ENCODE results near the gene NUAK2. TPM values are rescaled to one million over a fixed set of nuclear protein-coding genes. Genes with fewer than 3 reads are reported as not detected.

Gene NUAK2
- total RNA-seq, 2 donors from 2014 or later, result 21.2 to 27.2 TPM

DNA sequence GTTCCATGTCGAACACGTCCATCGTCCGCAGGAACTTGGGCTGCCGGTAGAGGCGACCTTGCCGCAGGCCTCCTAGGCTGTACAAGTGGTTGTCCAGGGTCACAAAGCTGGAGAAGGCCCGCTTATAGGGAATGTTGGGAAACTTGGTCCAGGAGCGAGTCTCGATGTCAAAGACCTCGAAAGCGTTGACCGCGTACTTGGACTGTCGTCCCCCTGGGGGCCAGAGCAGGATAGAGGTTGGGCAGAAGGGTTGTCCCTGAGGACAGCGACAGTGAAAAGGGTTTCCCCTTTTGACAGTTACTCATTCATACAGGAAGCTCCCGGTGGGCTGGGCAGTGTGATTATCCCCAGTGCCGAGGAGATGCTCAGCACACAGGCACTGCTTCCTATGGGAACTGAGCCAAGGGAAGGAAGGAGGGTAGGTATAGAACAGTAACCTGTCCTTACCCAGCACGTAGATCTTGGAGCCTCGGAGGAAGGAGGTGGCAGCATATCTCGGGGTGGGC is 17.7 kb upstream of the NUAK2 start:
- peaks cover 15% of the 10 kb centered on the region for H3K27me3 ChIP-seq
- no peak overlapping the region for H3K4me3 ChIP-seq
- H3K9ac ChIP-seq (ENCODE audit: low read depth in 2 of 2, low read length in 2 of 2), result no peak overlapping the region
- no peak overlapping the region for H3K27ac ChIP-seq
- intact Hi-C loops (cut with DNase I), result loop anchor here (5.0 kb wide), 1 partner anchor 143 kb away; no protein-coding TSS in a partner anchor
- H3K4me1 ChIP-seq, result peaks cover 9% of the 10 kb centered on the region
- no peak for DNase-seq
- TF ChIP-seq, protein P1, sequence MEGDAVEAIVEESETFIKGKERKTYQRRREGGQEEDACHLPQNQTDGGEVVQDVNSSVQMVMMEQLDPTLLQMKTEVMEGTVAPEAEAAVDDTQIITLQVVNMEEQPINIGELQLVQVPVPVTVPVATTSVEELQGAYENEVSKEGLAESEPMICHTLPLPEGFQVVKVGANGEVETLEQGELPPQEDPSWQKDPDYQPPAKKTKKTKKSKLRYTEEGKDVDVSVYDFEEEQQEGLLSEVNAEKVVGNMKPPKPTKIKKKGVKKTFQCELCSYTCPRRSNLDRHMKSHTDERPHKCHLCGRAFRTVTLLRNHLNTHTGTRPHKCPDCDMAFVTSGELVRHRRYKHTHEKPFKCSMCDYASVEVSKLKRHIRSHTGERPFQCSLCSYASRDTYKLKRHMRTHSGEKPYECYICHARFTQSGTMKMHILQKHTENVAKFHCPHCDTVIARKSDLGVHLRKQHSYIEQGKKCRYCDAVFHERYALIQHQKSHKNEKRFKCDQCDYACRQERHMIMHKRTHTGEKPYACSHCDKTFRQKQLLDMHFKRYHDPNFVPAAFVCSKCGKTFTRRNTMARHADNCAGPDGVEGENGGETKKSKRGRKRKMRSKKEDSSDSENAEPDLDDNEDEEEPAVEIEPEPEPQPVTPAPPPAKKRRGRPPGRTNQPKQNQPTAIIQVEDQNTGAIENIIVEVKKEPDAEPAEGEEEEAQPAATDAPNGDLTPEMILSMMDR (IDR thresholded peaks at IDR 0.05), result no peak
- no peaks in the 10 kb centered on the region for H3K9me3 ChIP-seq
- no peaks in the 10 kb centered on the region for H3K36me3 ChIP-seq

DNA sequence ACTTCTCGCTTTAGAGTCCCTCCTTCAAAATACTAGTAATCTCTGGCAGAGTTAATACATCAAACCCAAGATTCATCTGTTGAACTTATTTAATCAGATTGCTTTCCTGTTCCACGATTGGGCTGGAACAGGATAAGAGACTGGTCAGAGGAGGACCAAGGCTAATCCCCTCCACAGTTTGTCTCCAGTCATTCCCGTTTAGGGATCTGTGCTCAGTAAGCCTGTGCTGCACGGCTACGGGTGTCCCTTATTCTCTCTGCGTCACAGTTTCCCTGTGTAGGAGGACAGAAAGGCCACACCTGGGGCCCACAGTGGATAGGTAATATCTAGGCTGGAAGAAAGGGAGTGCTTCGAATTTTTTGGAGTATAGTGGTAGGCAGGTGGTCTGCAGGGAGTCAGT is 16.5 kb upstream of the NUAK2 start:
- TF ChIP-seq, protein P1 (IDR thresholded peaks at IDR 0.05), result no peak
- no peak for DNase-seq
- no peaks in the 10 kb centered on the region for H3K9me3 ChIP-seq
- intact Hi-C loops (cut with DNase I), result loop anchor here (5.0 kb wide), 1 partner anchor 144 kb away; no protein-coding TSS in a partner anchor
- no peaks in the 10 kb centered on the region for H3K4me1 ChIP-seq
- no peak overlapping the region for H3K27ac ChIP-seq
- H3K4me3 ChIP-seq, result no peak overlapping the region
- H3K36me3 ChIP-seq, result no peaks in the 10 kb centered on the region
- peaks cover 3% of the 10 kb centered on the region for H3K27me3 ChIP-seq
- H3K9ac ChIP-seq (ENCODE audit: low read depth in 2 of 2, low read length in 2 of 2), result no peak overlapping the region

DNA sequence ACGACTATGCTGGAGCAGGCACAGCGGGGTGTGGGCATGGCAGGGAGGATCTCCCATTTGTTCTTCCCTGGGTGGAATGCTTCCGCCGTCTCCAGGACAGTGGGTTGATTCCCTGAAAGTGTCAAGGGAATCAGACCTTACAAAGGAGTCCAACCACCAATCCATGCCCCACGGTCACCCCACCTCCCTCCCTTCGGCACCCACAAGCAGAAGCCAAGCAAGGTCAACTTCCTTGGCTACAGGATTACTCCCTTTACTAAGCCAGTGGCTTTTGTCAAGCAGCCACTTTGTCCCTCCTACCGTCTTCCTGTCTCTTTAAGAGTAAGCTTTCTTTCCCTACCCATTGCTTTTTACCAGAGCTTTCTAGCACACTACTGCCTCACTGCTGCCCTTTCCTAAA is 15.9 kb upstream of the NUAK2 start:
- H3K27me3 ChIP-seq, result no peaks in the 10 kb centered on the region
- no peaks in the 10 kb centered on the region for H3K4me1 ChIP-seq
- H3K9me3 ChIP-seq, result no peaks in the 10 kb centered on the region
- no peak overlapping the region for H3K9ac ChIP-seq (ENCODE audit: low read depth in 2 of 2, low read length in 2 of 2)
- H3K27ac ChIP-seq, result no peak overlapping the region
- H3K4me3 ChIP-seq, result no peak overlapping the region
- intact Hi-C loops (cut with DNase I), result loop anchor here (5.0 kb wide), 1 partner anchor 145 kb away; no protein-coding TSS in a partner anchor
- no peak for DNase-seq
- no peaks in the 10 kb centered on the region for H3K36me3 ChIP-seq
- TF ChIP-seq, protein P1 (IDR thresholded peaks at IDR 0.05), result no peak

DNA sequence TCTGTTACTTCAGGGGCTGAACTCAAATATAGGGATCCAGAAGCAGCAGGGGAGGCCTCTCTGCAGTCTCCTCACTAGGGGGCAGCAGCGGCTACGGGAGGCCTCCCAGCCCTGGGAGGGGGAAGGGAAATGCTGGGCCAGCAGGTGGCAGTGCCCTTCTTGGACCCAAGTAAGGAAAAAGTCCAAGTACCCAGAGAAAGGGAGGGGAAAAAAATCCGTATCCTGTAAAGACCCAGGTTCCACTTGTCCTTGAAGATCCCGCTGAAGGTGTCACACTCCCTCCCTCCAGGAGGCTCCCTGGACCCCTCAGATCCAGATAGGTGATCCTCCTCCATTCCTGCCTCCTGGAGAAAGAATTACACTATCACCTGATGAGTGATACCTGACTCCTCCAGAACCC is 14.1 kb upstream of the NUAK2 start:
- Histone ChIP-seq H3K9me3 (no peaks in the 10 kb centered on the region), H3K36me3 (no peaks in the 10 kb centered on the region), H3K27me3 (no peaks in the 10 kb centered on the region), H3K9ac (ENCODE audit: low read depth in 2 of 2, low read length in 2 of 2) (no peak overlapping the region), H3K4me3 (no peak overlapping the region), H3K27ac (no peak overlapping the region), H3K4me1 (no peaks in the 10 kb centered on the region)
- intact Hi-C loops (cut with DNase I), result loop anchor here (5.0 kb wide), 1 partner anchor 147 kb away; no protein-coding TSS in a partner anchor
- DNase-seq, result peak; percentile 90
- TF ChIP-seq, protein P1 (IDR thresholded peaks at IDR 0.05), result peak; percentile 91

DNA sequence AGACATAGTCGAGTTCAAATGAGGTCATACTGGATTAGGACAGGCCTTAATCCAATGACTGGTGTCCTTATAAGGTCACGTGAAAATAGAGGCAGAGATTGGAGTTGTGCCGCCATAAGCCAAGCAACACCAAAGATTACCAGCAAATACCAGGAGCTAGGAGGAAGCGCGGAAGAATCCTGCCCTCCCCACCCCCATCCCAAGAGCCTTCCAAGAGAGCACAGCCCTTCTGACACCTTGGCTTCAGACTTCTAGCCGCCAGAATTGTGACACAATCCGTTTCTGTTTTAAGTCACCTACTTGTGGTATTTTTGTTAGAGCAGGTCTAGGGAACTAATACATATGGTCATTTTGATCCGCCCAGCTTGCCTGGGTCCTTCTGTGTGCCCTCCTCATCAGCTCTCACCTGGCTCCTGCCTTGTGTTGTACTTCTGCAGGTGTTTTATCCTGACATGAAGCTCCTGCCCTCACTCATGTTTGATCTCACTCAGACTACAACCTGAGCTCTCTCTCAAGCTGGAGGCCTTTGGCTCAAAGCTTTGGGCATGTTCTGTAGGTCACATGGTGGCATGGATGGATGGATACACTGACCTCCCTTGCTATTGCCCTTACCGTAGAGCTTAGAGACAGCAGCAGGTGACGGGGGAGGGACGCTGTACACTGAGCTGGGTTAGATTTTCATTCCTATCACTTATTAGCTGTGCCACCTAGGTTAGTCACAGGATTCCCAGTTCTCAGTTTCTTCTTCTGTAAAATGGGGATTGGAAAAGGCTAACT is 10.7 kb upstream of the NUAK2 start:
- Histone ChIP-seq H3K4me1 (no peaks in the 10 kb centered on the region), H3K36me3 (no peaks in the 10 kb centered on the region), H3K9me3 (no peaks in the 10 kb centered on the region), H3K4me3 (no peak overlapping the region), H3K27me3 (no peaks in the 10 kb centered on the region), H3K9ac (ENCODE audit: low read depth in 2 of 2, low read length in 2 of 2) (no peak overlapping the region), H3K27ac (no peak overlapping the region)
- TF ChIP-seq, protein P1 (IDR thresholded peaks at IDR 0.05), result no peak
- intact Hi-C loops (cut with DNase I), result no loop called here
- no peak for DNase-seq

Measured in colonic mucosa (tissue), 4 donors.